ENCODE results near the gene PIPOX. TPM values are rescaled to one million over a fixed set of nuclear protein-coding genes. Genes with fewer than 3 reads are reported as not detected.

The PIPOX gene
- total RNA-seq, 1 donor from 2014 or later, result 1.5 TPM

DNA sequence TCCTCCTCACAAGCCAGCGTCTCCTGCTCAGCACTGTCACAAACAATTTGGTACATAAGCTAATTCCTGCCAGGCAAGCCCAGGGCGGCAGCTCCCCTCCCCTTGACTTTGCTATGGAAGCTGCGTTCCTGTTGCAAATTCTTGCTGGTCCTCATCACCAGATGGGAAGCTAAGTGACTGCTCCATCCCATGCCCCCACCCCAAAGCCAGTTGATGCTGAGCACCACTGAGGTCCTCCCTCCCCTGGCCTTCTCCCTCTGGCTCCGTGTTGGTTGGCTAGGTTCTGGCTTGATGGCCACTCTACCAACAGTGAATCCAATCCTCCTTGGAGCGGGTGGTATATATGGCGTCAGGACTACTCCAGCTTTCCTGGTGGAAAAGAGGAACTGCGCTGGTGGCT is 34.4 kb downstream of the PIPOX start:
- H3K4me3 Mint-ChIP-seq (ENCODE audit: unreplicated experiment), result no peak overlapping the region
- no peak for DNase-seq (ENCODE audit: low spot score)
- H3K27ac Mint-ChIP-seq (ENCODE audit: unreplicated experiment), result no peak overlapping the region
- H3K27me3 Mint-ChIP-seq (ENCODE audit: low read depth), result no peaks in the 10 kb centered on the region
- no peaks in the 10 kb centered on the region for H3K9me3 Mint-ChIP-seq (ENCODE audit: low read depth)
- peaks cover 9% of the 10 kb centered on the region for H3K4me1 Mint-ChIP-seq (ENCODE audit: low read depth)
- peaks cover 19% of the 10 kb centered on the region for H3K36me3 Mint-ChIP-seq (ENCODE audit: low read depth)
- TF ChIP-seq, protein P1, sequence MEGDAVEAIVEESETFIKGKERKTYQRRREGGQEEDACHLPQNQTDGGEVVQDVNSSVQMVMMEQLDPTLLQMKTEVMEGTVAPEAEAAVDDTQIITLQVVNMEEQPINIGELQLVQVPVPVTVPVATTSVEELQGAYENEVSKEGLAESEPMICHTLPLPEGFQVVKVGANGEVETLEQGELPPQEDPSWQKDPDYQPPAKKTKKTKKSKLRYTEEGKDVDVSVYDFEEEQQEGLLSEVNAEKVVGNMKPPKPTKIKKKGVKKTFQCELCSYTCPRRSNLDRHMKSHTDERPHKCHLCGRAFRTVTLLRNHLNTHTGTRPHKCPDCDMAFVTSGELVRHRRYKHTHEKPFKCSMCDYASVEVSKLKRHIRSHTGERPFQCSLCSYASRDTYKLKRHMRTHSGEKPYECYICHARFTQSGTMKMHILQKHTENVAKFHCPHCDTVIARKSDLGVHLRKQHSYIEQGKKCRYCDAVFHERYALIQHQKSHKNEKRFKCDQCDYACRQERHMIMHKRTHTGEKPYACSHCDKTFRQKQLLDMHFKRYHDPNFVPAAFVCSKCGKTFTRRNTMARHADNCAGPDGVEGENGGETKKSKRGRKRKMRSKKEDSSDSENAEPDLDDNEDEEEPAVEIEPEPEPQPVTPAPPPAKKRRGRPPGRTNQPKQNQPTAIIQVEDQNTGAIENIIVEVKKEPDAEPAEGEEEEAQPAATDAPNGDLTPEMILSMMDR (IDR thresholded peaks at IDR 0.05), result no peak

DNA sequence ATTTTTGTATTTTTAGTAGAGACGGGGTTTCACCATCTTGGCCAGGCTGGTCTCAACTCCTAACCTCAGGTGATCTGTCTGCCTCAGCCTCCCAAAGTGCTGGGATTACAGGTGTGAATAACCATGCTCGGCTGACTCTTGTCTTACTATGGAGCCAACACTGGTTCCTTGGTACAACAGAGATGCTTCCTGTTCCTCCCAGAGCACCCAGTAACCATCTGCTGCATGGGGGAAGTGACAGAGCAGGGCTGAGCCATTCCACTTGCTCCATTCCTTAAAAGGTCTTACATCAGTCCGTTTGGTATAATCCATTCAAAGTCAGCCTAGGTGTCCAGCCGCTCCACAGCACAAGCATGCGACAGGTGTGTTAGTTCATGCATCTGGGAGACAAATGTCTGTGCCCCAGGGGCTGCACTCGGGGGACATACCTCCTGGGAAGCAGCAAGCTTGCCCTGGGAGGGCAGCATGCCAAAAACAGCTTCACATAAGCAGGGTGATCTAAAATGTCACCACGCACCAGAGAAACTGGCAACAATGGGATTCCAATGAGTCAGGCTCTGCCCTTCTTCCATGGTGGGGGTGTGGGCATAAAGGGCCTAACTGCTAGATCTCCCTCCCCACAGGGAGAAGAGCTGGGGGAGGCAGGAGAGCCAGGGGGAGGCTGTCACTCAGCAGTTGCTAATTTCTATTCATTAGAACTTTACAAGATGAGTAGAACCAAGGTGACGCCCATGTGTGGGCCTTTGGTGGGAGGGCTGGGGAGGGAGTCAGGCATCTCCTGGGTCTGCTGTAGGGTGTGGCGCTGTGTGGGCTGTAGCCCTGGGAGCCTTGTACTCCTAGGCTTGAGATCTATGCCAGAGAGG is 35.5 kb downstream of the PIPOX start:
- Mint-ChIP-seq H3K27me3 (ENCODE audit: low read depth) (no peaks in the 10 kb centered on the region), H3K9me3 (ENCODE audit: low read depth) (no peaks in the 10 kb centered on the region), H3K4me1 (ENCODE audit: low read depth) (peaks cover 9% of the 10 kb centered on the region), H3K27ac (ENCODE audit: unreplicated experiment) (no peak overlapping the region), H3K36me3 (ENCODE audit: low read depth) (peaks cover 19% of the 10 kb centered on the region), H3K4me3 (ENCODE audit: unreplicated experiment) (no peak overlapping the region)
- TF ChIP-seq, protein P1 (IDR thresholded peaks at IDR 0.05), result no peak
- no peak for DNase-seq (ENCODE audit: low spot score)

DNA sequence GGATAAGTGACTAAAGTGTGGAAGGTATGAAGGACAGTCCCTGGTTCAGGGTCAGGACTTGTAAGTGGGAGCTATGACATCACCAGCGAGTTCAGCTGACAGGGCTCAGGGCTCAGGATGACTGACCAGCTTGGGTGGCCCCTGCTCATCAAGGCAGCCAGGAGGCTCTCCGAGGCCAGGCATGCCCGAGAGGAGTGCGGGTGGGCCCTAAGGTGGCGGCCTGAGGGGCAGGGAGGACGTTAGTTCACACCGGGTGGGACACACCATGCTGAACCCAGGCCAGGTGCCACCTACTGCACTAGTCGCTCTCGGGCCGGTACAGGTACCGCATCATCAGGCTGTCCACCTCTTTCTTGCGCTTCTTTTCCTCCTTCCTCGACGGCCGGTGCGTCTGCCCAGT is 36.5 kb downstream of the PIPOX start:
- H3K4me3 Mint-ChIP-seq (ENCODE audit: unreplicated experiment), result no peak overlapping the region
- no peak for DNase-seq (ENCODE audit: low spot score)
- H3K4me1 Mint-ChIP-seq (ENCODE audit: low read depth), result peaks cover 12% of the 10 kb centered on the region
- no peaks in the 10 kb centered on the region for H3K9me3 Mint-ChIP-seq (ENCODE audit: low read depth)
- no peak overlapping the region for H3K27ac Mint-ChIP-seq (ENCODE audit: unreplicated experiment)
- no peaks in the 10 kb centered on the region for H3K27me3 Mint-ChIP-seq (ENCODE audit: low read depth)
- peaks cover 21% of the 10 kb centered on the region for H3K36me3 Mint-ChIP-seq (ENCODE audit: low read depth)
- TF ChIP-seq, protein P1 (IDR thresholded peaks at IDR 0.05), result no peak

DNA sequence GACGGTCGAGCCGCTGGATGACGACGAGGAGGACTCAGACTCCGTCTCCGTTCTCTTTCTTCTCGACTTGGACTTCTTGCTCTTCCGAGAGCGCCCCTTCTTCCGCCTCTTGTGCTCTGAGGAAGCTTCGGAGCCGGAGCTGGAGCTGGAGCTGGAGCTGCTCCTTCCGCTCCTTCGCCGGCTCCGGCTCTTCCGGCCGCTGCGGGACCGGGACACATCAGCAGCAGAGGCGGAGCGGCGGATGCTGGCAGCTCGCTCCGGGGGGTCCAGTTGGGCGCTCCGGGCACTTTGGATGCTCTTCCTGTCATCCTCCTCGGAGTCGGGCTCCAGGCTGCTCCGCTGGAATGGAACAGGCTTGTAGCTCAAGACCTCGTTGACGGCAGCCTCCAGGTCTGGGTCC is 36.9 kb downstream of the PIPOX start:
- Mint-ChIP-seq H3K27ac (ENCODE audit: unreplicated experiment) (no peak overlapping the region), H3K9me3 (ENCODE audit: low read depth) (no peaks in the 10 kb centered on the region), H3K4me3 (ENCODE audit: unreplicated experiment) (no peak overlapping the region), H3K4me1 (ENCODE audit: low read depth) (peaks cover 16% of the 10 kb centered on the region), H3K36me3 (ENCODE audit: low read depth) (peaks cover 21% of the 10 kb centered on the region), H3K27me3 (ENCODE audit: low read depth) (no peaks in the 10 kb centered on the region)
- no peak for DNase-seq (ENCODE audit: low spot score)
- TF ChIP-seq, protein P1 (IDR thresholded peaks at IDR 0.05), result no peak

DNA sequence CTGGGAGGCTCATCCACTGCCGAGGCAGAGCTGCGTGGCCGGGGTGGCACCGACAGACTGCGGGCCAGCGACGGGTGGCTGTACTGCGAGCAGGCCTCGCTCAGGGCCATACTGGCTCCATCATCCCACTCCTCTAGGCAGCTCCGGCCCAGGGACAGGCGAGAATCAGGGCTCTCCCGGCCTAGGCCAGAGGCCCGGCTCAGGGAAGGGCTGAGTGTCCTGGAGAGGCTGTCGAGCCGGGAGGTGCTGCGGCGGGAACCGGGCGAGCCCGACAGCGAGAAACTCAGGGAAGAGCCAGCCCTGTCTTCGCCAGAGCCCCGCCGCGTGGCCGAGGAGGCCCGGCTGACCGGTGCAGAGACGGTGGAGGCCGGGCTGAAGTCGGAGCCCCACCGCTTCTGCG is 37.4 kb downstream of the PIPOX start:
- DNase-seq (ENCODE audit: low spot score), result no peak
- Mint-ChIP-seq H3K4me1 (ENCODE audit: low read depth) (peaks cover 21% of the 10 kb centered on the region), H3K4me3 (ENCODE audit: unreplicated experiment) (no peak overlapping the region), H3K9me3 (ENCODE audit: low read depth) (no peaks in the 10 kb centered on the region), H3K27ac (ENCODE audit: unreplicated experiment) (no peak overlapping the region), H3K36me3 (ENCODE audit: low read depth) (peaks cover 21% of the 10 kb centered on the region), H3K27me3 (ENCODE audit: low read depth) (no peaks in the 10 kb centered on the region)
- TF ChIP-seq, protein P1 (IDR thresholded peaks at IDR 0.05), result no peak
